ENCODE measurements around the gene PRRC2B. TPM values are rescaled to one million over a fixed set of nuclear protein-coding genes. Genes with fewer than 3 reads are reported as not detected.
"Not testable (repeated sequence)": the region's sequence is repeated elsewhere in the genome, so short reads cannot be mapped to it uniquely, and the experiment has no call there.

Gene PRRC2B
- total RNA-seq, 2 donors from 2014 or later, result 127 to 131 TPM

DNA sequence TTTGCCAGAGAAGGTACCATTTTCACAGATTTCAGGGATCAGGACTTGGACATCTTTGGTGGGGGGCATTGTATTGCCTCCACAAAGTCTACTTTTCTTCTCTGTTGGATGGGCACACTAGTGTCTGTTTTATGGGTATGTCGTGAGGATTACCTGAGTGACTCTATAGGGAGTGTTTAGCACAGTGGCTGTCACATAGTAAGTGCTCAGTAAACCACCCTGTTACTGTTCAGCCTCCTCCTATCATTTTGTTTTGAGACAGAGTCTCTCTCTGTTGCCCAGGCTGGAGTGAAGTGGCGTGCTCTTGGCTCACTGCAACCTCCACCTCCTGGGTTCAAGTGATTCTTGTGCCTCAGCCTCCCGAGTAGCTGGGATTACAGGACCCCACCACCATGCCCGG is 2.4 kb upstream of the PRRC2B start:
- intact Hi-C loops (cut with DNase I), result no loop called here
- TF ChIP-seq, protein P1, sequence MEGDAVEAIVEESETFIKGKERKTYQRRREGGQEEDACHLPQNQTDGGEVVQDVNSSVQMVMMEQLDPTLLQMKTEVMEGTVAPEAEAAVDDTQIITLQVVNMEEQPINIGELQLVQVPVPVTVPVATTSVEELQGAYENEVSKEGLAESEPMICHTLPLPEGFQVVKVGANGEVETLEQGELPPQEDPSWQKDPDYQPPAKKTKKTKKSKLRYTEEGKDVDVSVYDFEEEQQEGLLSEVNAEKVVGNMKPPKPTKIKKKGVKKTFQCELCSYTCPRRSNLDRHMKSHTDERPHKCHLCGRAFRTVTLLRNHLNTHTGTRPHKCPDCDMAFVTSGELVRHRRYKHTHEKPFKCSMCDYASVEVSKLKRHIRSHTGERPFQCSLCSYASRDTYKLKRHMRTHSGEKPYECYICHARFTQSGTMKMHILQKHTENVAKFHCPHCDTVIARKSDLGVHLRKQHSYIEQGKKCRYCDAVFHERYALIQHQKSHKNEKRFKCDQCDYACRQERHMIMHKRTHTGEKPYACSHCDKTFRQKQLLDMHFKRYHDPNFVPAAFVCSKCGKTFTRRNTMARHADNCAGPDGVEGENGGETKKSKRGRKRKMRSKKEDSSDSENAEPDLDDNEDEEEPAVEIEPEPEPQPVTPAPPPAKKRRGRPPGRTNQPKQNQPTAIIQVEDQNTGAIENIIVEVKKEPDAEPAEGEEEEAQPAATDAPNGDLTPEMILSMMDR (IDR thresholded peaks at IDR 0.05), result no peak
- Histone ChIP-seq H3K9me3 (no peaks in the 10 kb centered on the region), H3K27me3 (no peaks in the 10 kb centered on the region), H3K27ac (no peak overlapping the region), H3K9ac (ENCODE audit: low read depth in 2 of 2, low read length in 2 of 2) (no peak overlapping the region), H3K36me3 (no peaks in the 10 kb centered on the region), H3K4me1 (peaks cover 5% of the 10 kb centered on the region), H3K4me3 (no peak overlapping the region)
- DNase-seq, result no peak

DNA sequence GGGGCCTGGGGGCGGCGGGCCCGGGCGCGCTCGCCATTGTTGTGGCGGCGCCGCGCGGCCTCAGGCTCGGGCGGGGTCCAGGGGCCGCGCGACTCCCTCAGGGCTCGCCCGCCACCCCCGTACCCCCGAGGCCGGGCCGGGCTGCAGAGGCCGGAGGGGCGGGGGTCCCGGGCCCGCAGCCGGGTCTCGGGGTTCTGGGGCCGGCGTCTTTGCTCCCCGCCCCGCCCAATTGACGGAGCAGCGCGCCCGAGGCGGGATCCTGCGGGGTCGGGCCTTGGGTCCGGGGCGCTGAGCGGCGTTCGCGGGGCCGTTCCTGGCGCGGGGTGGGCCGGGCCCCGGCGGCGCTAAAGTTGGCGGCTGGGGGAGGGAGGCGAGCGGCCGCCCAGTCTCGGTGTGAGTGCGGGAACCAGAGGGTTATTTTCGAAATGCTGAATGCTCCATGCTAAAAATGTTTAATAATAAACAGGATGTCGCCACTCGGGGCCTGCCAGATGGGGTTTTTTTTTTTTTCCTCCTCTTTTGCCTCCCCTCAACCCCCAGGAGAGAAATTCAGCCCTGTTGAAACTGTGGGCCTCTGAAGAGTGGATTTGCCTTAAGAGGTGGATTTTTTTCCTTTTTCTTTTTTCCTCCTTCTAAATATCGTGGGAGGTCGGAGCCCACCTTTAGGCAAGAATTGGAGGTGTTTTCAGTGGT is 724 bp downstream of the PRRC2B start:
- TF ChIP-seq, protein P1 (IDR thresholded peaks at IDR 0.05), result no peak
- peaks cover 22% of the 10 kb centered on the region for H3K4me1 ChIP-seq

DNA sequence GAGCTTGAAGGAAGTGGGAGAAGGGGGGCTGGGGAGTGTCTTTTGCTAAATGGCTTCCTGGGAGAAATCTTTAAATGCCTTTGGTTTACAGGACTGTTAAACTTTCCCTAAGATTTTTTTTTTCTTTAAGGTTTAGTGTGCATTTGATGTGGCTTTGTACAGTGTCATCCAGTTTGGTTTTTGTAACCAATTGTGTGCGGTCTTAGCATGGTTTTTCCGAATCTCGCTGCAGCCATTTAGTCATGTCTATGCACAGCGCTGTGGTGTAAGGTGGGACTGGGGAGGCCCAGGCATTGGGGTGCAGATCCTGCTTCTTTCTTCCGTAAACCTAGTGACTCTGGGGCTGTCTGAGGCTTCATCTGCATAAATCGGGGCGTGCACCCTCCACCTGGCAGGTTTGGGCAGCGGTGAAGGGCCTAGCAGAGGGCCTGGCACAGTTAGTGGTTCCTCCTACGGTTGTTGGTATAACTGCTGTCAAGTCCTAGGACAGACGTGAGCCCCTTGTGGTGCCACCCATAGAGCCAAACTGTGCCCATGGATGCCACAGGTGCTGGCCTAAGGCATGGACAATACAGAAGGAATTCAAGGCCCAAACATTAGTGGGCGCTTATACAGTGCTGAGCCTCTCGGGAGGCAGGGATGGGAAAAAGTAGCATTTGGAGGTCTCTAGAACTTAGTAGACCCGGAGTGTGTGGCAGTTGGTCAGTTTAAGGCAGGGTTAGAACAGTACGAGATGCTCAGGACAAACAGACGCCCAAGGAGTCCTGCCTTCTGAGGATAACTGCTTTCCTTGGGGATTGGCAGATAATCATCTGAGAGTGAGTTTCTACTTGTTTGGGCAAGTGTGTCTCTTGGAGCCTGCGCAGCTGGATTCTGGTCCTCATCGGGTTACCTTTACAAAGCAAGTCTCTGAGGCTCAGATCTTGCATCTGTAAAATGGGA is 1.5 kb downstream of the PRRC2B start:
- TF ChIP-seq, protein P1 (IDR thresholded peaks at IDR 0.05), result peak; percentile 15
- Histone ChIP-seq H3K4me1 (peaks cover 22% of the 10 kb centered on the region), H3K9ac (ENCODE audit: low read depth in 2 of 2, low read length in 2 of 2) (peak overlapping the region; percentile 90 to 92), H3K4me3 (peak overlapping the region; percentile 65), H3K27me3 (no peaks in the 10 kb centered on the region), H3K36me3 (no peaks in the 10 kb centered on the region), H3K27ac (peak overlapping the region; percentile 95), H3K9me3 (no peaks in the 10 kb centered on the region)
- intact Hi-C loops (cut with DNase I), result no loop called here
- DNase-seq, result peak; percentile 68

More for the DNA sequence above, 724 bp downstream of the PRRC2B start:
- no peaks in the 10 kb centered on the region for H3K27me3 ChIP-seq
- H3K27ac ChIP-seq, result peak overlapping the region; percentile 95
- peak overlapping the region; percentile 65 for H3K4me3 ChIP-seq
- intact Hi-C loops (cut with DNase I), result no loop called here
- no peaks in the 10 kb centered on the region for H3K36me3 ChIP-seq
- H3K9ac ChIP-seq (ENCODE audit: low read depth in 2 of 2, low read length in 2 of 2), result peak overlapping the region; percentile 90 to 92
- peak; percentile 42 for DNase-seq
- H3K9me3 ChIP-seq, result no peaks in the 10 kb centered on the region

DNA sequence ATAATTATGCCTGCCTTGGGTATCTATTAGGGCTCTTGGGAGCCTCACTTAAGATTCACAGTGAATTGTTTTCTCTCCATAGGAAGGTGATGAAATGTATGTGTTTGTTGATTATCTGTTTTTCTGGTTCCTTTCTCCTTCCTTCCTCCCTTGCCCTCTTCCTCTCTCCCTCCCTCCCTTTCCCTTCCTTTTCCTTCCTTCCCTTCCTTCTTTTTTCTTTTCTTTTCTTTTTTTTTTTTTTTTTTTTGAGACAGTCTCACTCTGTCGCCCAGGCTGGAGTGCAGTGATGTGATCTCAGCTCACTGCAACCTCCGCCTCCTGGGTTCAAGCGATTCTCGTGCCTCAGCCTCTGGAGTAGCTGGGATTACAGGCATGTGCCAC is 2.2 kb downstream of the PRRC2B start:
- H3K36me3 ChIP-seq; H3K27me3 ChIP-seq; DNase-seq; H3K9me3 ChIP-seq; intact Hi-C loops (cut with DNase I): not testable (repeated sequence)
- peak overlapping the region; percentile 65 for H3K4me3 ChIP-seq
- H3K27ac ChIP-seq, result peak overlapping the region; percentile 95
- H3K9ac ChIP-seq (ENCODE audit: low read depth in 2 of 2, low read length in 2 of 2), result peak overlapping the region in 1 of 2 donors; percentile 92
- H3K4me1 ChIP-seq, result peaks cover 22% of the 10 kb centered on the region

DNA sequence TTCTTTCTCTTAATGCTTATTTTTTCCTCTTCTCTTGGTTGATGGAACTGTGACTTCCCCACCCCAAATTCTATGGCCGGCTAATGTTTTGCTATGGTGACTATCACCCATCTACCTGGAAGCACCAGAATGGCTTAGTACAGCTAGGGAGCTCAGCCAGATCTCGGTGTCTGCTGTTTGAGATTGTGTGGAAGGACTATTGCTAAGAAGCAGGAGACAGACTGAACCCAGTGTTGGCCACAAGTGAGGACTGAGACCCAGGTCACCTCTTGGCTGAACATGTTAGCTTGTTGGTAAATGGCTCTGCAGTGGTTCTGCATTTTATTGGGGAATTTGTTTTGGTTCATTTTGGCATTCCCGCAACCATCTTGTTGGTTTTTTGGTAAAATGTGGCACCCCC is 2.7 kb downstream of the PRRC2B start:
- Histone ChIP-seq H3K27ac (peak overlapping the region; percentile 95), H3K27me3 (no peaks in the 10 kb centered on the region), H3K9me3 (no peaks in the 10 kb centered on the region), H3K9ac (ENCODE audit: low read depth in 2 of 2, low read length in 2 of 2) (peak overlapping the region; percentile 33 to 54), H3K4me3 (no peak overlapping the region), H3K4me1 (peaks cover 22% of the 10 kb centered on the region), H3K36me3 (no peaks in the 10 kb centered on the region)
- TF ChIP-seq, protein P1 (IDR thresholded peaks at IDR 0.05), result no peak
- no peak for DNase-seq
- intact Hi-C loops (cut with DNase I), result no loop called here
